ENCODE results near the gene RGL4. TPM values are rescaled to one million over a fixed set of nuclear protein-coding genes. Genes with fewer than 3 reads are reported as not detected.
A peak's percentile ranks its signal among the peaks of the same experiment; 100 is the strongest.

The RGL4 gene
- total and polyA plus RNA-seq, 2 experiments from 2014 or later: 0.16 TPM; not detected in 1

- Mint-ChIP-seq H3K9me3 (peaks cover 4% of the 10 kb centered on the region), H3K36me3 (ENCODE audit: low read depth) (peaks cover 10% of the 10 kb centered on the region; the same call in 2 of the 3 replicates), H3K4me1 (peaks cover 26% of the 10 kb centered on the region), H3K27ac (no peak overlapping the region), H3K27me3 (ENCODE audit: insufficient read depth, low read depth, poor library complexity) (peaks cover 14% of the 10 kb centered on the region), H3K4me3 (no peak overlapping the region)
- Histone ChIP-seq H4K20me1 (replicated peaks; ENCODE audit: insufficient read depth) (peaks cover 3% of the 10 kb centered on the region; the same call in 1 of the 2 replicates), H3K9me2 (ENCODE audit: insufficient read depth) (no peaks in the 10 kb centered on the region), H3K27ac (ENCODE audit: low read depth) (no peak overlapping the region), H3K4me3 (no peak overlapping the region), H3K4me1 (ENCODE audit: insufficient read depth) (no peaks in the 10 kb centered on the region), H2AFZ (no peak overlapping the region), H3K79me2 (replicated peaks; ENCODE audit: insufficient read depth) (no peaks in the 10 kb centered on the region), H3K36me3 (ENCODE audit: insufficient read depth) (no peaks in the 10 kb centered on the region; the same call in 1 of the 2 replicates), H3K27me3 (ENCODE audit: insufficient read depth) (no peaks in the 10 kb centered on the region), H3F3A (replicated peaks; ENCODE audit: low read depth) (no peaks in the 10 kb centered on the region), H3K4me2 (no peak overlapping the region)
- DNase-seq (ENCODE audit: low spot score): peak; percentile 29
- TF ChIP-seq REST (IDR thresholded peaks at IDR 0.05; ENCODE audit: unreplicated experiment) (no peak), CTCF (conservative IDR thresholded peaks at IDR 0.05; ENCODE audit: low read depth in 2 of 2) (peak; percentile 18 to 43; a peak in 3 of 4 replicates), STAT1 (IDR thresholded peaks at IDR 0.05; ENCODE audit: unreplicated experiment) (no peak), ETS1 (IDR thresholded peaks at IDR 0.05) (no peak), CREB1 (CRISPR knock-in tag; IDR thresholded peaks at IDR 0.05; ENCODE audit: low read depth) (no peak), ZNF462 (CRISPR knock-in tag; IDR thresholded peaks at IDR 0.05) (no peak), JUNB (IDR thresholded peaks at IDR 0.05; ENCODE audit: unreplicated experiment) (no peak), POLR2AphosphoS5 (IDR thresholded peaks at IDR 0.05; ENCODE audit: low read depth) (no peak)
- peak; percentile 39 for ATAC-seq
Observed at GRCh38 chr22:23673826-23674690, 16.8 kb upstream of the RGL4 start.

Measured in GM23338 (cell line).